ENCODE results near the gene CTAGE9. TPM values are rescaled to one million over a fixed set of nuclear protein-coding genes. Genes with fewer than 3 reads are reported as not detected.

Gene CTAGE9
- total RNA-seq, 1 experiment from 2014 or later = not detected

- intact Hi-C loops (cut with micrococcal nuclease; ENCODE audit: unreplicated experiment) = no loop called here
- BruUV-seq (replicated peaks) = no TSS peak
- DNase-seq = no peak
- CTCF ChIA-PET = no interaction called here
- Histone ChIP-seq H3K27me3 (ENCODE audit: insufficient read depth, low read depth) (no peaks in the 10 kb centered on the region), H3K9me2 (ENCODE audit: insufficient read depth) (no peaks in the 10 kb centered on the region), H3K4me3 (no peak overlapping the region), H4K20me1 (ENCODE audit: insufficient read depth) (no peaks in the 10 kb centered on the region), H2AFZ (no peak overlapping the region), H3K9me3 (ENCODE audit: insufficient read depth, low read depth) (0 out of 2 replicates have a peak, but pooled peaks cover 4% of the 10 kb centered on the region), H3K36me3 (ENCODE audit: low read depth) (no peaks in the 10 kb centered on the region), H3K4me2 (no peak overlapping the region), H3K4me1 (replicated peaks; ENCODE audit: insufficient read depth) (no peaks in the 10 kb centered on the region), H3K27ac (no peak overlapping the region), H3K79me2 (ENCODE audit: low read depth) (no peaks in the 10 kb centered on the region), H3F3A (ENCODE audit: insufficient read depth, low read depth) (no peaks in the 10 kb centered on the region)
- TF ChIP-seq CTCF (conservative IDR thresholded peaks at IDR 0.05) = no peak
- TF ChIP-seq EZH2 (IDR thresholded peaks at IDR 0.05; ENCODE audit: low read depth) = no peak
- POLR2A ChIA-PET (ENCODE audit: unreplicated experiment) = no interaction called here
These were observed 23.8 kb downstream of the CTAGE9 start for GRCh38 chr6:131687022-131687421.

- Histone ChIP-seq H4K20me1 (ENCODE audit: insufficient read depth) (no peaks in the 10 kb centered on the region), H3K27ac (no peak overlapping the region), H2AFZ (no peak overlapping the region), H3F3A (ENCODE audit: insufficient read depth, low read depth) (no peaks in the 10 kb centered on the region), H3K4me2 (no peak overlapping the region), H3K36me3 (ENCODE audit: low read depth) (no peaks in the 10 kb centered on the region), H3K4me1 (replicated peaks; ENCODE audit: insufficient read depth) (no peaks in the 10 kb centered on the region), H3K9me2 (ENCODE audit: insufficient read depth) (no peaks in the 10 kb centered on the region), H3K9me3 (ENCODE audit: insufficient read depth, low read depth) (0 out of 2 replicates have a peak, but pooled peaks cover 4% of the 10 kb centered on the region), H3K4me3 (no peak overlapping the region), H3K79me2 (ENCODE audit: low read depth) (no peaks in the 10 kb centered on the region), H3K27me3 (ENCODE audit: insufficient read depth, low read depth) (no peaks in the 10 kb centered on the region)
- intact Hi-C loops (cut with micrococcal nuclease; ENCODE audit: unreplicated experiment) = no loop called here
- BruUV-seq (replicated peaks) = no TSS peak
- no peak for DNase-seq
- CTCF ChIA-PET = interaction anchor here (0.6 kb wide), 1 partner anchor 768 kb away, joined by 3 read pairs; no protein-coding TSS in a partner anchor
- POLR2A ChIA-PET (ENCODE audit: unreplicated experiment) = no interaction called here
- TF ChIP-seq CTCF (conservative IDR thresholded peaks at IDR 0.05) (no peak), EZH2 (IDR thresholded peaks at IDR 0.05; ENCODE audit: low read depth) (no peak)
These were observed 25.5 kb downstream of the CTAGE9 start for GRCh38 chr6:131685266-131685780.

- Histone ChIP-seq H3K4me1 (replicated peaks; ENCODE audit: insufficient read depth) (no peaks in the 10 kb centered on the region), H4K20me1 (ENCODE audit: insufficient read depth) (no peaks in the 10 kb centered on the region), H3K4me3 (no peak overlapping the region), H3F3A (ENCODE audit: insufficient read depth, low read depth) (no peaks in the 10 kb centered on the region), H3K9me3 (ENCODE audit: insufficient read depth, low read depth) (0 out of 2 replicates have a peak, but pooled peaks cover 4% of the 10 kb centered on the region), H3K36me3 (ENCODE audit: low read depth) (no peaks in the 10 kb centered on the region), H3K27me3 (ENCODE audit: insufficient read depth, low read depth) (no peaks in the 10 kb centered on the region), H3K27ac (no peak overlapping the region), H3K4me2 (no peak overlapping the region), H3K9me2 (ENCODE audit: insufficient read depth) (no peaks in the 10 kb centered on the region), H2AFZ (peak overlapping the region; percentile 52; the same call in 1 of the 2 replicates), H3K79me2 (ENCODE audit: low read depth) (no peaks in the 10 kb centered on the region)
- POLR2A ChIA-PET (ENCODE audit: unreplicated experiment) = no interaction called here
- no TSS peak for BruUV-seq (replicated peaks)
- DNase-seq = peak; percentile 9 to 45
- TF ChIP-seq EZH2 (IDR thresholded peaks at IDR 0.05; ENCODE audit: low read depth) (no peak), CTCF (conservative IDR thresholded peaks at IDR 0.05) (no peak)
- intact Hi-C loops (cut with micrococcal nuclease; ENCODE audit: unreplicated experiment) = no loop called here
- CTCF ChIA-PET = interaction anchor here (0.7 kb wide), 2 partner anchors 31 to 232 kb away, joined by 6 to 7 read pairs; no protein-coding TSS in a partner anchor
These were observed 27.3 kb downstream of the CTAGE9 start for GRCh38 chr6:131683479-131683878.
